Suprapubic skin (tissue), 4 donors: ENCODE data around the gene TULP3. TPM values are rescaled to one million over a fixed set of nuclear protein-coding genes. Genes with fewer than 3 reads are reported as not detected.

ENCODE experiments used
- DNase-seq, 2 donors: peaks; one replicate each; pipeline ENCODE4 v3.0.0-alpha.2; 2019; ENCODE audit warnings: low spot score in 2 of 2
- H3K27ac ChIP-seq: fragments of 200-600 bp; sonication (generic); one replicate; pipeline ENCODE4 v1.5.1; 2019
- H3K27me3 ChIP-seq: fragments of 200-600 bp; sonication (generic); one replicate; pipeline ENCODE4 v1.5.1; 2019
- H3K36me3 ChIP-seq: fragments of 200-600 bp; sonication (generic); one replicate; pipeline ENCODE4 v1.5.1; 2019
- H3K4me1 ChIP-seq: fragments of 200-600 bp; sonication (generic); one replicate; pipeline ENCODE4 v1.5.1; 2019
- H3K4me3 ChIP-seq: fragments of 200-600 bp; sonication (generic); one replicate; pipeline ENCODE4 v1.5.1; 2019; ENCODE audit warnings: mild to moderate bottlenecking
- H3K9me3 ChIP-seq: fragments of 200-600 bp; sonication (generic); one replicate; pipeline ENCODE4 v1.5.1; 2019
- EP300 ChIP-seq: sonication (generic); formaldehyde crosslinking; IDR thresholded peaks from one replicate; pipeline ENCODE4 v1.6.1; 2017; ENCODE audit warnings: antibody characterized with exemption
- POLR2A ChIP-seq, 2 donors: fragments of 450-650 bp; IDR thresholded peaks; one replicate each; pipeline ENCODE4 v1.6.1; 2017; ENCODE audit warnings: antibody characterized with exemption in 2 of 2, mild to moderate bottlenecking in 2 of 2, moderate library complexity in 2 of 2
- POLR2AphosphoS5 ChIP-seq, 3 donors: sonication (generic); formaldehyde crosslinking; IDR thresholded peaks; one replicate each; pipeline ENCODE4 v1.6.1; 2017; ENCODE audit warnings: antibody characterized with exemption in 3 of 3
- WGBS: methylation state at CpG from one replicate; pipeline ENCODE4 v1.1.5; 2018; 5-methylcytosine and 5-hydroxymethylcytosine counted together
- total RNA-seq, 4 donors: library from RNA; depleted of rRNA; stranded (reverse); fragments of >200 nt; gene quantifications; one replicate each; pipeline ENCODE4 v1.1.0, GENCODE V29; 2016
- TF ChIP-seq, protein P1 (sequence below), 2 donors: fragments of 200-600 bp in 1 of 2; fragments of 450-650 bp in 1 of 2; sonication (generic) in 1 of 2; IDR thresholded peaks; one replicate each; pipeline ENCODE4 v1.5.1; 2016 to 2019; ENCODE audit warnings: antibody characterized with exemption in 2 of 2, mild to moderate bottlenecking in 1 of 2, moderate library complexity in 1 of 2

The TULP3 gene
- total RNA-seq, 4 donors from 2014 or later: 21.0 to 55.8 (median 35.6) TPM

DNA sequence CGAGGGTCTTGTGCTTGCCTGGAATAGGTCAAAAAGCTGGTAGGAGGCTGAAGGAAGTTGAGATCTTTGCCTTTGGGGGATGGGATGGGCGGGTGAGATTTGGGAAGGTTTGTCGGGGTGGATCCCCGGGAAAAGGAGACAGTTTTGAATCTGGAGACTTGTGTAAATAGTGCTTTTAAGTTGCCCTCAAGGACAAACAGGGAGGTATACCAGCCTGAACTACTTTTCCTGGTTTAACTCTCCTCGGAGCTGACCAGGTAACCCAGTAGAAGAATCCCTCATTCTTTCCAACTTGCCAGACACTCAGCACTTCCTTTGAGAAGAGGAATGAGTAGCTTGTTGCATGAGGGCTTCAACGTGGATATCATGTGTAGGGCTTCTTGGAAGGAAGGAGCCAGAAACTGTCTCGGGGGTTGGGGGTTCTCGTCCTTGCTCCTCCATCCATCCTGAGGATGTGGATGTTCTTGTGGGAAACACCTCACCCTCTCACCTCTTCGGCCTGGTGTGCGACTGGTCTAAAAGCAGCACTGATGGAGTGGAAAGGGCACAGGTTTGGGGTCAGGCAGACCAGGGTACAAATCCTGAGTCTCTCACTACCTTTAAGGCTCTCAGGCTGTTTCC lies 70.4 kb downstream of the TULP3 start:
- Histone ChIP-seq H3K4me3 (peak overlapping the region; percentile 72), H3K27ac (no peak overlapping the region), H3K36me3 (no peaks in the 10 kb centered on the region), H3K9me3 (no peaks in the 10 kb centered on the region), H3K27me3 (peaks cover 16% of the 10 kb centered on the region), H3K4me1 (peaks cover 29% of the 10 kb centered on the region)
- TF ChIP-seq, protein P1, sequence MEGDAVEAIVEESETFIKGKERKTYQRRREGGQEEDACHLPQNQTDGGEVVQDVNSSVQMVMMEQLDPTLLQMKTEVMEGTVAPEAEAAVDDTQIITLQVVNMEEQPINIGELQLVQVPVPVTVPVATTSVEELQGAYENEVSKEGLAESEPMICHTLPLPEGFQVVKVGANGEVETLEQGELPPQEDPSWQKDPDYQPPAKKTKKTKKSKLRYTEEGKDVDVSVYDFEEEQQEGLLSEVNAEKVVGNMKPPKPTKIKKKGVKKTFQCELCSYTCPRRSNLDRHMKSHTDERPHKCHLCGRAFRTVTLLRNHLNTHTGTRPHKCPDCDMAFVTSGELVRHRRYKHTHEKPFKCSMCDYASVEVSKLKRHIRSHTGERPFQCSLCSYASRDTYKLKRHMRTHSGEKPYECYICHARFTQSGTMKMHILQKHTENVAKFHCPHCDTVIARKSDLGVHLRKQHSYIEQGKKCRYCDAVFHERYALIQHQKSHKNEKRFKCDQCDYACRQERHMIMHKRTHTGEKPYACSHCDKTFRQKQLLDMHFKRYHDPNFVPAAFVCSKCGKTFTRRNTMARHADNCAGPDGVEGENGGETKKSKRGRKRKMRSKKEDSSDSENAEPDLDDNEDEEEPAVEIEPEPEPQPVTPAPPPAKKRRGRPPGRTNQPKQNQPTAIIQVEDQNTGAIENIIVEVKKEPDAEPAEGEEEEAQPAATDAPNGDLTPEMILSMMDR (IDR thresholded peaks at IDR 0.05): no peak
- no peak for TF ChIP-seq POLR2AphosphoS5 (IDR thresholded peaks at IDR 0.05)
- TF ChIP-seq POLR2A (IDR thresholded peaks at IDR 0.05): no peak
- TF ChIP-seq EP300: no peak
- DNase-seq: no peak
- WGBS: 54% methylated on average over 10 of the region's 10 CpGs

DNA sequence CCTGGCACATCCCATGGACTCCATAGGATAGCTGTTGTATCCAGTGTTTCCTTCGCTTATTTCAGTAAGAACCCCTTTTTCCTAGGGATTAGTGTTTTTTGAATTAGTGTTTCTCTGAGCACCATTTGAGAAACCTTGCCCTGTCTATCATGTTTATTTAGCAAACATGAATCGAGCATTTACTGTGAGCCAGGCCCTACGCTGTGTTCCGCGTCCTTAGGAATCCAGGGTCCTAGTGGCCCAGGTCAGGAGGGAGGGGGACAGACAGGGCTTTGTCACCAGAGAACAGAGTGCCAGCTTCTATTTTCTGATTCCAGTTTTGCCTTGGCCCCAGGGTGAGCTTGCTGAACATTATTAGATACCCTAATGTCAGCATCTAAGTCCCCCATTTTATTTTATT lies 71.0 kb downstream of the TULP3 start:
- Histone ChIP-seq H3K4me1 (peaks cover 29% of the 10 kb centered on the region), H3K4me3 (no peak overlapping the region), H3K27ac (no peak overlapping the region), H3K27me3 (peaks cover 16% of the 10 kb centered on the region), H3K36me3 (no peaks in the 10 kb centered on the region), H3K9me3 (no peaks in the 10 kb centered on the region)
- TF ChIP-seq, protein P1 (IDR thresholded peaks at IDR 0.05): no peak
- TF ChIP-seq EP300: no peak
- no peak for TF ChIP-seq POLR2A (IDR thresholded peaks at IDR 0.05)
- TF ChIP-seq POLR2AphosphoS5 (IDR thresholded peaks at IDR 0.05): no peak
- no peak for DNase-seq
- WGBS: 89% methylated on average over 5 of the region's 5 CpGs

DNA sequence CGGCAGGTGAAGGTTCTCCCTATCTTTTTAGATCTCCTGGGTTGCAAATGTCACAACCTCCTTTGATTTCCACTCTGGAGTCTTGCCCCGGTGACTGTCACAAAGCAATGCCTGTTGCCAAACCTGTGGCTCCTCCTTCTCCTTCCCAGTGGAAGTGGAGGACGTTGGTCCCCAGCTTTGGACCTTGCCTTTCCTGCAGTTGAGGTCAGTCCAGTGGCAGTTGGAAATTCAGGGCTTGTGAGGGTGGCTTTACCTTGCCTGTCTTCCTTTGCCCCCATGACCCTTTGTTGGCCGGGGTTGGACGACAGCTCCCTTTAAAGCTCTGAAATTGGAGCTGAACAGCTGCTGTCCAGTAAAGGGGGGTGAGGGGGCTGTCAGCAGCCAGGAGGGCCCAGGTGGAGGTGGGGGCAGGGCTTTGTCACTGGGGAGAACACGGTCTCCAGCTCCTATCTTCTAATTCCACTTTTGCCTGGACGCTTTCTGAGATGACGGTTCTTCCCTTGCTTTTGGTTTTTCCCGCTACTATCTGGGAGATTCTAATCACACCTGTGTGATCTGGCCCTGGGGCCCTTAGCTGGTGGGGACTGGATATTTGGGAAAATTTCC lies 72.6 kb downstream of the TULP3 start:
- Histone ChIP-seq H3K4me1 (peaks cover 24% of the 10 kb centered on the region), H3K27ac (peak overlapping the region; percentile 51), H3K4me3 (no peak overlapping the region), H3K9me3 (no peaks in the 10 kb centered on the region), H3K27me3 (peaks cover 16% of the 10 kb centered on the region), H3K36me3 (no peaks in the 10 kb centered on the region)
- WGBS: 68% methylated on average over 9 of the region's 9 CpGs
- DNase-seq: no peak
- TF ChIP-seq EP300 (no peak), POLR2AphosphoS5 (IDR thresholded peaks at IDR 0.05) (no peak), POLR2A (IDR thresholded peaks at IDR 0.05) (no peak)
- TF ChIP-seq, protein P1 (IDR thresholded peaks at IDR 0.05): no peak

DNA sequence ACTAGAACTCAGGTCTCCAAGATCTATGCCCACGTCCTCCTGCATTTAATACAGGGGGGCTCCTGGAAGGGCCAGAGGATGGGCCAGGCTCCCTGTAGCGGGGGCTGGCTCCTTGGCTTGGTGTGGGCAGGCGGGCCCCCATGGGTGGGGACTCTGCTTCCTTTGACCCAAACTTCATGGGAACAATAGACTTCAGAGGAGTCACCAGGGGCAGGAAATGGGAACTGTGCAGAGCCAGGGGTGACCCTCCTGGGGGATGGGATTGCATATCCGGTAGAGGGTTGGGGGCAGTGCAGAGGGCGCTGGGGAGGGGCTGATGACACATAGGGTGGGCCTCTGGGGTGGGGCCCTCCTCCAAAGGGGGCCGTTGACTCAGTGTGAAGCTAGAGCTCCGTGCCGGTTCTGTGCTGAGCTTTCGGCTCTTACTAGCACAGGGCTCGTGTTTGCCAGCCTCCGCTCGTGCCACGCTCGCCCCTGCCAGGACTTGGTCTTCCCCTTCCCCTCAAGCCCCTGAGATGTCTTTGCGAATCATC lies 73.1 kb downstream of the TULP3 start:
- Histone ChIP-seq H3K36me3 (no peaks in the 10 kb centered on the region), H3K27me3 (peaks cover 14% of the 10 kb centered on the region), H3K27ac (peak overlapping the region; percentile 51), H3K4me1 (peaks cover 19% of the 10 kb centered on the region), H3K9me3 (no peaks in the 10 kb centered on the region), H3K4me3 (no peak overlapping the region)
- 82% methylated on average over 13 of the region's 15 CpGs for WGBS
- no peak for DNase-seq
- TF ChIP-seq POLR2A (IDR thresholded peaks at IDR 0.05) (no peak), EP300 (no peak), POLR2AphosphoS5 (IDR thresholded peaks at IDR 0.05) (no peak)
- TF ChIP-seq, protein P1 (IDR thresholded peaks at IDR 0.05): no peak

DNA sequence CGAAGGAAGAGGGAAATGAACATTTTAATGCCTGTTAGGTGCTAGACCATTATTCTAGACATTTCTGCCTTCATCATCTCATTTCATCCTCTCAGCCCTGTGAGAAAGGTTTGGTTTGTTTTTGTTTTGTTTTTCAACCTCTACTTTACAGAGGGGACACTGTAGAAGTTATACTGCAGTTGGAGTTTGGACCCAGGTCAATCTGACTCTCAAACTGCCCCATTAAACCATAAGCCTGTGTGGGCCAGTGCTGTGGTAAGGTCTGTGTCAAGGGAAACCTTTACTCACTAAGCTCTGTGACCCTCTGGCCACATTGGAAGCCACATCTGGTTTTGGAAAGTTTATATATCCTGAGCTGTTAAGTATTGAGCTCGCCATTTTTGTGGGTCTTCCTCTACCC lies 77.0 kb downstream of the TULP3 start:
- Histone ChIP-seq H3K36me3 (no peaks in the 10 kb centered on the region), H3K9me3 (no peaks in the 10 kb centered on the region), H3K4me3 (no peak overlapping the region), H3K27ac (no peak overlapping the region), H3K4me1 (no peaks in the 10 kb centered on the region), H3K27me3 (peaks cover 4% of the 10 kb centered on the region)
- TF ChIP-seq POLR2AphosphoS5 (IDR thresholded peaks at IDR 0.05) (no peak), POLR2A (IDR thresholded peaks at IDR 0.05) (no peak), EP300 (no peak)
- TF ChIP-seq, protein P1 (IDR thresholded peaks at IDR 0.05): no peak
- WGBS: 86% methylated on average over 2 of the region's 2 CpGs
- DNase-seq: no peak
